H1 (cell line): ENCODE measurements around the gene AGPAT4.

Experiments used
- BCL11A ChIP-seq, 2 experiments: IDR thresholded peaks; one replicate each; pipeline ENCODE4 v1.6.1; 2011; ENCODE audit warnings: low read depth in 2 of 2, low read length in 2 of 2, mild to moderate bottlenecking in 2 of 2
- CREB1 ChIP-seq: IDR thresholded peaks from 2 replicates; pipeline ENCODE4 v1.6.1; 2012; ENCODE audit warnings: inconsistent platforms
- CTCF ChIP-seq, 3 experiments: IDR thresholded peaks; 1 replicate in 2 of 3; 2 replicates in 1 of 3; pipeline versions ENCODE4 v1.5.1 to v1.6.1; 2011; ENCODE audit warnings: low read length in 3 of 3, mild to moderate bottlenecking in 3 of 3, inconsistent platforms in 2 of 3, low read depth in 1 of 3, moderate library complexity in 1 of 3; ENCODE audit not compliant: insufficient read depth in 1 of 3; ENCODE audit errors: control extremely low read depth in 1 of 3
- E2F6 ChIP-seq: IDR thresholded peaks from 2 replicates; pipeline ENCODE4 v1.6.1; 2012; ENCODE audit warnings: inconsistent platforms
- EZH2 ChIP-seq: fragments of 200-600 bp; sonication (generic); IDR thresholded peaks from 2 replicates; pipeline ENCODE4 v1.7.1; 2012; ENCODE audit warnings: low read depth, mild to moderate bottlenecking, moderate library complexity, low read length, inconsistent platforms; ENCODE audit not compliant: severe bottlenecking
- POLR2A ChIP-seq, 2 experiments: IDR thresholded peaks; 1 replicate in 1 of 2; 2 replicates in 1 of 2; pipeline ENCODE4 v1.6.1; 2011; ENCODE audit warnings: low read depth in 2 of 2, low read length in 2 of 2, mild to moderate bottlenecking in 2 of 2; ENCODE audit errors: control extremely low read depth in 1 of 2
- RFX5 ChIP-seq: IDR thresholded peaks from 2 replicates; pipeline ENCODE4 v1.6.1; 2011; ENCODE audit warnings: low read depth, low read length, improper control_type of control experiment, borderline replicate concordance
- SP1 ChIP-seq: IDR thresholded peaks from 2 replicates; pipeline ENCODE4 v1.6.1; 2011; ENCODE audit warnings: low read depth, low read length
- ZNF274 ChIP-seq: IDR thresholded peaks from 2 replicates; pipeline ENCODE4 v1.7.0; 2012; ENCODE audit warnings: low read length, borderline replicate concordance; ENCODE audit errors: extremely low read depth

GRCh38 chr6:161268531-161269210 is 5.2 kb downstream of the AGPAT4 start:
- no peak for TF ChIP-seq CTCF (IDR thresholded peaks at IDR 0.05; ENCODE audit: control extremely low read depth in 1 of 3, insufficient read depth in 1 of 3, low read depth in 1 of 3, low read length in 3 of 3)
- no peak for TF ChIP-seq CREB1
- TF ChIP-seq E2F6, result no peak
- no peak for TF ChIP-seq ZNF274
- no peak for TF ChIP-seq POLR2A (IDR thresholded peaks at IDR 0.05; ENCODE audit: control extremely low read depth in 1 of 2, low read depth in 2 of 2, low read length in 2 of 2)
- TF ChIP-seq RFX5, result no peak
- no peak for TF ChIP-seq SP1
- TF ChIP-seq BCL11A (IDR thresholded peaks at IDR 0.05; ENCODE audit: low read depth in 2 of 2, low read length in 2 of 2), result no peak
- no peak for TF ChIP-seq EZH2
